Ovary (tissue), 9 donors: ENCODE measurements around the gene GAK. TPM values are rescaled to one million over a fixed set of nuclear protein-coding genes. Genes with fewer than 3 reads are reported as not detected.

Experiments
- DNase-seq, 5 donors: peaks; one replicate each; pipeline ENCODE4 v3.0.0-alpha.2; 2019 to 2020
- H3K27ac ChIP-seq, 2 donors: fragments of 200-600 bp; one replicate each; pipeline versions ENCODE4 v1.5.1 to v1.8.0; 2019 to 2022
- H3K27me3 ChIP-seq: fragments of 200-600 bp; one replicate; pipeline ENCODE4 v1.8.0; 2022
- H3K36me3 ChIP-seq: fragments of 200-600 bp; sonication (generic); one replicate; pipeline ENCODE4 v1.5.1; 2019
- H3K4me1 ChIP-seq: one replicate; pipeline ENCODE4 v1.8.1; 2013; ENCODE audit warnings: mild to moderate bottlenecking, moderate library complexity; ENCODE audit not compliant: insufficient read depth
- H3K4me3 ChIP-seq: fragments of 200-600 bp; sonication (generic); one replicate; pipeline ENCODE4 v1.5.1; 2017
- H3K9me3 ChIP-seq, 2 donors: fragments of 200-600 bp in 1 of 2; sonication (generic) in 1 of 2; one replicate each; pipeline versions ENCODE4 v1.5.1 to v1.8.1; 2013 to 2019; ENCODE audit warnings: mild to moderate bottlenecking in 1 of 2, moderate library complexity in 1 of 2
- CTCF ChIP-seq, 3 donors: fragments of 450-650 bp in 2 of 3; fragments of 200-600 bp in 1 of 3; IDR thresholded peaks; one replicate each; pipeline versions ENCODE4 v1.5.1 to v1.8.0; 2016 to 2022; ENCODE audit warnings: antibody characterized with exemption in 3 of 3, mild to moderate bottlenecking in 1 of 3
- EP300 ChIP-seq: sonication (generic); formaldehyde crosslinking; IDR thresholded peaks from one replicate; pipeline ENCODE4 v1.6.1; 2017; ENCODE audit warnings: antibody characterized with exemption
- POLR2A ChIP-seq: fragments of 450-650 bp; IDR thresholded peaks from one replicate; pipeline ENCODE4 v1.6.1; 2017; ENCODE audit warnings: antibody characterized with exemption, mild to moderate bottlenecking, moderate library complexity
- WGBS, 3 donors: extraction: QIAGEN DNeasy Blood & Tissue Kit in 1 of 3; methylation state at CpG; one replicate each; pipeline versions ENCODE4 v1.1.5 to v1.1.7; 2013 to 2017; 5-methylcytosine and 5-hydroxymethylcytosine counted together
- intact Hi-C, 4 donors: fragments of 100-400 bp; cut with DNase I; formaldehyde crosslinking; loops; one replicate each; pipeline versions ENCODE4 v1.11.0 to v1.15.1; 2022 to 2023
- polyA plus RNA-seq, 2 donors: library from polyadenylated mRNA; stranded (reverse); fragments of 200-250 nt in 1 of 2; fragments of 350-450 nt in 1 of 2; fragmentation: Illumina TruSeq in 1 of 2; extraction: RNeasy Lipid Tissue Mini Kit (QIAGEN cat#74804) in 1 of 2; gene quantifications; one replicate each; pipeline ENCODE4 v1.2.3, GENCODE V29; 2013 to 2014
- total RNA-seq, 7 donors: library from RNA; depleted of rRNA in 2 of 7; stranded (reverse); fragments of >200 nt in 2 of 7; fragmentation: NEBNext Ultra II Directional in 3 of 7; extraction: Animal tissue kit (Norgen Biotek cat#: 25700) in 3 of 7; gene quantifications; one replicate each; pipeline versions ENCODE4 v1.1.0 to v1.2.4, GENCODE V29; 2016 to 2023
- donor health status: DM: no; HTN: no; CAD: no; lungs with moderate emphysema.
- donor health status: DM: no; HTN: no; CAD: no.
- donor health status: Bipolar disorder and iron deficiency.
- donor health status: DM: yes; HTN: yes; CAD: no.
- donor health status: DM: no; HTN: no; CAD: no.
- donor health status: DM: yes; HTN: yes; CAD: no.

Gene GAK
- total and polyA plus RNA-seq, 9 donors, result 30.7 to 95.4 (median 70.4) TPM

DNA sequence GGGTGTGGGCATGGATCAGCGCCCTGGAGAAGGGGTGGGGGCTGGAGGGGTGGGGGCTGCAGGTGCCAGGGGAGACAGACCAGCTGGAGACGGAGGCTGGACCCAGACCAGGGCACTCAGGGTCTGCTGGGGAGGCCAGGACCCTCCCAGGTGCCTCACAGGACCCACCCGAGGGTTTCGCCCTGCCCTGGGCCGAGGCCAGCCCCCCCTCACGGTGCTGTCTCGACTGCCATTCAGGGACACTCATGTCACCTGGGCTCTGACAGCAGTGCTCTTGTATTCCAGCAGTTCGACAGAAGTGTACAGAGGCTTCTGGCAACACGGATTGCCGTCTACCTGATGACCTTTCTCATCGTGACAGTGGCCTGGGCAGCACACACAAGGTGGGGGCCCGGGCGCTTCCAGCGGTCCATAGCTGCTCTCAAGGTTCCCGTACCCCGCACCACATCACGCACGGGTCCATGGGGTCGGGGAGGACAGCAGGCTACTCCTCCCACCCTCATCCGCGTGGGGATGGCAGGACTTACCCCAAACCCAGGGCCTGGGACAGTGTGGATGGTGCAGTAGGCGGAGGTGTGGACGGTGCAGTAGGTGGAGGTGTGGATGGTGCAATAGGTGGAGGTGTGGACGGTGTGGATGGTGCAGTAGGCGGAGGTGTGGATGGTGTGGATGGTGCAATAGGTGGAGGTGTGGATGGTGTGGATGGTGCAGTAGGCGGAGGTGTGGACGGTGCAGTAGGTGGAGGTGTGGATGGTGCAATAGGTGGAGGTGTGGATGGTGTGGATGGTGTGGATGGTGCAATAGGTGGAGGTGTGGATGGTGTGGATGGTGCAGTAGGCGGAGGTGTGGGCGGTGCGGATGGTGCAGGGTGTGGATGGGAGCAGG is 18.3 kb upstream of the GAK start:
- 88 to 90% (median 89%) methylated on average over 30 of the region's 30 CpGs for WGBS, 3 donors
- DNase-seq, result no peak
- H3K4me1 ChIP-seq, result no peaks in the 10 kb centered on the region
- no peak overlapping the region for H3K4me3 ChIP-seq
- TF ChIP-seq POLR2A, result no peak
- TF ChIP-seq CTCF (IDR thresholded peaks at IDR 0.05), result no peak
- no peak for TF ChIP-seq EP300
- no peaks in the 10 kb centered on the region for H3K27me3 ChIP-seq
- H3K9me3 ChIP-seq, result no peaks in the 10 kb centered on the region
- H3K27ac ChIP-seq, result no peak overlapping the region
- H3K36me3 ChIP-seq, result no peaks in the 10 kb centered on the region
- intact Hi-C loops, result no loop called here

DNA sequence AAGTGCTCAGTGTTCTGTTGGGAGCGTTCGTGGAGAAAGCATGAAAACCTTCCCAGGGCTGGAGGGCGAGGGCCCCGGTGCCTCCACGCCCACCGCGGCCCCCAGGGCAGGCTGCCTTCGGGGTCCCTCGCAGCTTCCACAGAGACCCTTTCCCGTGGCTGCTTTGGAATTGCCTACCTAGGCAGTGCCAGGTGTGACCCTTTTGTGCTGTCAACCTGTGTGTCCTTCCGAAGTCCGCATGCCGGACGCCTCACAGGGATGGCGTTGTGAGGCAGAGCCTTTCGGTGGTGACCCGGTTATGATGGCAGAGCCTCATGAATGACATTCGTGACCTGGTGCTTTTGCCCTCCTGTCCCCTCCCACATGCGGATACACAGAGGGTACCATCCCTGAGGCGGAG is 17.5 kb upstream of the GAK start:
- H3K27ac ChIP-seq, result no peak overlapping the region
- no peak for TF ChIP-seq EP300
- no peak for TF ChIP-seq POLR2A
- TF ChIP-seq CTCF (IDR thresholded peaks at IDR 0.05), result no peak
- intact Hi-C loops, result no loop called here
- WGBS, 3 donors, result 89 to 95% (median 90%) methylated on average over 20 of the region's 20 CpGs
- no peak for DNase-seq
- H3K4me1 ChIP-seq, result no peaks in the 10 kb centered on the region
- H3K9me3 ChIP-seq, result no peaks in the 10 kb centered on the region
- no peaks in the 10 kb centered on the region for H3K27me3 ChIP-seq
- no peaks in the 10 kb centered on the region for H3K36me3 ChIP-seq
- H3K4me3 ChIP-seq, result no peak overlapping the region

DNA sequence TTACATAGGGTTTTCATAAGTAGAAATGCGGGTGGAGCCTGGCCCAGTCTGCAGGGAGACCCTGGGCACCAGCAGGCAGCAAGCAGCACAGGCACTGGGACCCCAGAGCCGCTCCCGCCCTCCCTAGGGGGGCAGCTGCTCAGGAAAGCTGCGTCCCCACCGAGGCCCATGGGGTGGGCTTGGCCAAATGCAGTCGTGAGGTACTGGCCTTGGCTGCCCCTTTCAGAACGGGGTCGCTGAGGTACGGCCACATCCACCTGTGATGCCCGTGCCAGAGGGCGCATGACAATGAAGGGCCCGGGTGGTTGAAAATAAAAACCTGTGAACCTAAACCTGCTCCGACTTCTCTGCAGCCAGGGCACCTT is 16.8 kb upstream of the GAK start:
- no peak overlapping the region for H3K4me3 ChIP-seq
- no peaks in the 10 kb centered on the region for H3K9me3 ChIP-seq
- DNase-seq, result no peak
- no peaks in the 10 kb centered on the region for H3K4me1 ChIP-seq
- TF ChIP-seq POLR2A, result no peak
- TF ChIP-seq EP300, result no peak
- no peak for TF ChIP-seq CTCF (IDR thresholded peaks at IDR 0.05)
- intact Hi-C loops, result no loop called here
- H3K27ac ChIP-seq, result no peak overlapping the region
- WGBS, 3 donors, result 87 to 90% (median 90%) methylated on average over 13 of the region's 13 CpGs
- H3K36me3 ChIP-seq, result no peaks in the 10 kb centered on the region
- H3K27me3 ChIP-seq, result no peaks in the 10 kb centered on the region

GRCh38 chr4:948101-948935 is 16.2 kb upstream of the GAK start:
- no peaks in the 10 kb centered on the region for H3K4me1 ChIP-seq
- H3K9me3 ChIP-seq, result no peaks in the 10 kb centered on the region
- no peaks in the 10 kb centered on the region for H3K36me3 ChIP-seq
- H3K4me3 ChIP-seq, result no peak overlapping the region
- DNase-seq, result peak in 2 of 5 donors; percentile 15 to 20
- H3K27me3 ChIP-seq, result no peaks in the 10 kb centered on the region
- intact Hi-C loops, result no loop called here
- WGBS, 3 donors, result 75 to 83% (median 80%) methylated on average over 33 of the region's 33 CpGs
- TF ChIP-seq POLR2A (no peak), EP300 (no peak), CTCF (IDR thresholded peaks at IDR 0.05) (no peak)
- no peak overlapping the region for H3K27ac ChIP-seq
